HepG2 (cell line): ENCODE data around the gene ROM1. TPM values are rescaled to one million over a fixed set of nuclear protein-coding genes. Genes with fewer than 3 reads are reported as not detected.

ENCODE experiments used
- AGO2 ChIP-seq: fragments of 200-400 bp; formaldehyde crosslinking; optimal IDR thresholded peaks from 2 replicates; pipeline ENCODE3; 2017; ENCODE audit warnings: mild to moderate bottlenecking, low read depth, low read length, moderate library complexity
- ARHGAP35 ChIP-seq: sonication (generic); formaldehyde crosslinking; IDR thresholded peaks from 2 replicates; pipeline ENCODE4 v1.9.0; 2022; ENCODE audit warnings: mild to moderate bottlenecking, inconsistent platforms, moderate library complexity, missing genetic modification reagents, borderline replicate concordance
- ARNT2 ChIP-seq: sonication (generic); formaldehyde crosslinking; IDR thresholded peaks from 2 replicates; pipeline ENCODE4 v1.8.0; 2022; ENCODE audit warnings: mild to moderate bottlenecking, low read depth, missing genetic modification reagents, moderate library complexity
- ATF6 ChIP-seq: sonication (generic); formaldehyde crosslinking; conservative IDR thresholded peaks from 2 replicates; pipeline ENCODE4 v1.4.0; 2020; ENCODE audit warnings: missing genetic modification reagents
- FOXA3 ChIP-seq: IDR thresholded peaks from 2 replicates; pipeline ENCODE4 v1.6.1; 2016; ENCODE audit warnings: missing genetic modification reagents, missing compliant biosample characterization
- HNF4A ChIP-seq: sonication (generic); formaldehyde crosslinking; IDR thresholded peaks from 2 replicates; pipeline ENCODE4 v1.4.0; 2020; ENCODE audit warnings: missing genetic modification reagents
- HNF4G ChIP-seq, 2 experiments: sonication (generic) in 1 of 2; formaldehyde crosslinking in 1 of 2; IDR thresholded peaks; 2 replicates each; pipeline versions ENCODE4 v1.4.0 to v1.6.1; 2011 to 2020; ENCODE audit warnings: borderline replicate concordance in 2 of 2, low read depth in 2 of 2, mild to moderate bottlenecking in 2 of 2, low read length in 1 of 2, missing genetic modification reagents in 1 of 2, moderate library complexity in 1 of 2
- NFIB ChIP-seq: sonication (generic); formaldehyde crosslinking; IDR thresholded peaks from 2 replicates; pipeline ENCODE4 v1.9.0; 2021; ENCODE audit warnings: missing genetic modification reagents, mild to moderate bottlenecking, borderline replicate concordance
- NFYC ChIP-seq: IDR thresholded peaks from 2 replicates; pipeline ENCODE4 v1.6.1; 2016; ENCODE audit warnings: missing genetic modification reagents, missing compliant biosample characterization
- RFX1 ChIP-seq: fragments of 450-650 bp; IDR thresholded peaks from 2 replicates; pipeline ENCODE4 v1.6.1; 2017
- SMARCE1 ChIP-seq: fragments of 450-650 bp; IDR thresholded peaks from 2 replicates; pipeline ENCODE4 v1.6.1; 2017; ENCODE audit warnings: borderline replicate concordance
- SRF ChIP-seq: IDR thresholded peaks from 2 replicates; pipeline ENCODE4 v1.6.1; 2011; ENCODE audit warnings: mild to moderate bottlenecking, low read depth, low read length, moderate library complexity
- TAF1 ChIP-seq: sonication (generic); formaldehyde crosslinking; IDR thresholded peaks from 2 replicates; pipeline ENCODE4 v1.4.0; 2020; ENCODE audit warnings: missing genetic modification reagents
- ZBTB20 ChIP-seq: sonication (generic); formaldehyde crosslinking; IDR thresholded peaks from 2 replicates; pipeline ENCODE4 v1.8.1; 2023; ENCODE audit warnings: missing genetic modification reagents, low read depth, mild to moderate bottlenecking, borderline replicate concordance
- ZMYM3 ChIP-seq: sonication (generic); formaldehyde crosslinking; IDR thresholded peaks from 2 replicates; pipeline ENCODE4 v1.5.1; 2020; ENCODE audit warnings: mild to moderate bottlenecking, missing genetic modification reagents
- ZNF207 ChIP-seq: fragments of 450-650 bp; IDR thresholded peaks from 2 replicates; pipeline ENCODE4 v1.6.1; 2016; ENCODE audit warnings: antibody characterized with exemption, borderline replicate concordance
- ZNF282 ChIP-seq: fragments of 450-650 bp; IDR thresholded peaks from 2 replicates; pipeline ENCODE4 v1.6.1; 2018; ENCODE audit not compliant: partially characterized antibody
- ZNF34 ChIP-seq: sonication (generic); formaldehyde crosslinking; IDR thresholded peaks from 2 replicates; pipeline ENCODE4 v1.4.0; 2020; ENCODE audit warnings: mild to moderate bottlenecking, missing genetic modification reagents, borderline replicate concordance
- ZNF441 ChIP-seq: sonication (generic); formaldehyde crosslinking; IDR thresholded peaks from 2 replicates; pipeline ENCODE4 v1.7.0; 2021; ENCODE audit warnings: missing genetic modification reagents, borderline replicate concordance
- ZNF496 ChIP-seq: sonication (generic); formaldehyde crosslinking; IDR thresholded peaks from 2 replicates; pipeline ENCODE4 v1.8.1; 2023; ENCODE audit warnings: mild to moderate bottlenecking, moderate library complexity, missing genetic modification reagents; ENCODE audit not compliant: insufficient replicate concordance
- ZNF570 ChIP-seq: sonication (generic); formaldehyde crosslinking; IDR thresholded peaks from 2 replicates; pipeline ENCODE4 v1.4.0; 2020; ENCODE audit warnings: mild to moderate bottlenecking, missing genetic modification reagents, borderline replicate concordance
- ZNF775 ChIP-seq: sonication (generic); formaldehyde crosslinking; IDR thresholded peaks from 2 replicates; pipeline ENCODE4 v1.4.0; 2020; ENCODE audit warnings: missing genetic modification reagents, mild to moderate bottlenecking, moderate library complexity, borderline replicate concordance
- ZSCAN22 ChIP-seq: sonication (generic); formaldehyde crosslinking; IDR thresholded peaks from 2 replicates; pipeline ENCODE4 v1.4.0; 2020; ENCODE audit warnings: mild to moderate bottlenecking, missing genetic modification reagents
- polyA plus RNA-seq, 8 experiments: library from polyadenylated mRNA; depleted of rRNA in 3 of 8; stranded (reverse) in 7 of 8; unstranded in 1 of 8; fragments of >200 nt; fragmentation: Illumina TruSeq in 4 of 8; extraction: Trizol in 4 of 8; gene quantifications; 2 replicates each; pipeline versions ENCODE4 v1.2.1 to v1.2.3, GENCODE V29; 2011 to 2016; ENCODE audit warnings: low read depth in 4 of 8, missing spikeins in 1 of 8, mixed read lengths in 1 of 8; ENCODE audit not compliant: insufficient read depth in 1 of 8
- total RNA-seq, 5 experiments: library from RNA; depleted of rRNA; stranded (reverse); fragments of >200 nt; fragmentation: Illumina TruSeq; extraction: Trizol; gene quantifications; 2 replicates each; pipeline ENCODE4 v1.2.3, GENCODE V29; 2016; ENCODE audit warnings: low read depth in 1 of 5
- TF ChIP-seq, protein P1 (sequence below): sonication (generic); formaldehyde crosslinking; IDR thresholded peaks from 2 replicates; pipeline ENCODE4 v1.5.0; 2020; ENCODE audit warnings: mild to moderate bottlenecking, missing genetic modification reagents

ROM1 gene
- total and polyA plus RNA-seq, 2 of the 13 experiments (the other 11 are each of a cell fraction or from before 2014, with no cell fraction given) = 1.2 to 2.4 TPM

GRCh38 chr11:62573592-62574362 is 39.3 kb upstream of the ROM1 start, which contains the start of gene EEF1G (continued):
- TF ChIP-seq HNF4A (CRISPR knock-in tag) (no peak), ZBTB20 (CRISPR knock-in tag) (no peak), ZNF207 (no peak), ZSCAN22 (CRISPR knock-in tag) (no peak), ZNF496 (CRISPR knock-in tag) (no peak), AGO2 (no peak), ARNT2 (CRISPR knock-in tag) (peak; percentile 55; the same call in 1 of the 2 replicates), ATF6 (CRISPR knock-in tag) (0 out of 2 replicates have a peak, but pooled peaks have one; percentile 49), NFIB (CRISPR knock-in tag) (no peak), NFYC (CRISPR knock-in tag) (peak; percentile 78), FOXA3 (CRISPR knock-in tag) (no peak; the same call in 1 of the 2 replicates), ZNF570 (no peak), ARHGAP35 (CRISPR knock-in tag) (no peak), ZMYM3 (CRISPR knock-in tag) (no peak), SMARCE1 (no peak), ZNF441 (CRISPR knock-in tag) (no peak), ZNF775 (CRISPR knock-in tag) (no peak), TAF1 (CRISPR knock-in tag) (peak; percentile 98), ZNF34 (CRISPR knock-in tag) (no peak; the same call in 1 of the 2 replicates), SRF (no peak), ZNF282 (no peak), RFX1 (peak; percentile 26; the same call in 1 of the 2 replicates), HNF4G (IDR thresholded peaks at IDR 0.05; ENCODE audit: borderline replicate concordance, low read depth, low read length) (peak; percentile 4; the same call in 1 of the 2 replicates), HNF4G (CRISPR knock-in tag; IDR thresholded peaks at IDR 0.05; ENCODE audit: borderline replicate concordance, low read depth) (no peak)
- TF ChIP-seq, protein P1, sequence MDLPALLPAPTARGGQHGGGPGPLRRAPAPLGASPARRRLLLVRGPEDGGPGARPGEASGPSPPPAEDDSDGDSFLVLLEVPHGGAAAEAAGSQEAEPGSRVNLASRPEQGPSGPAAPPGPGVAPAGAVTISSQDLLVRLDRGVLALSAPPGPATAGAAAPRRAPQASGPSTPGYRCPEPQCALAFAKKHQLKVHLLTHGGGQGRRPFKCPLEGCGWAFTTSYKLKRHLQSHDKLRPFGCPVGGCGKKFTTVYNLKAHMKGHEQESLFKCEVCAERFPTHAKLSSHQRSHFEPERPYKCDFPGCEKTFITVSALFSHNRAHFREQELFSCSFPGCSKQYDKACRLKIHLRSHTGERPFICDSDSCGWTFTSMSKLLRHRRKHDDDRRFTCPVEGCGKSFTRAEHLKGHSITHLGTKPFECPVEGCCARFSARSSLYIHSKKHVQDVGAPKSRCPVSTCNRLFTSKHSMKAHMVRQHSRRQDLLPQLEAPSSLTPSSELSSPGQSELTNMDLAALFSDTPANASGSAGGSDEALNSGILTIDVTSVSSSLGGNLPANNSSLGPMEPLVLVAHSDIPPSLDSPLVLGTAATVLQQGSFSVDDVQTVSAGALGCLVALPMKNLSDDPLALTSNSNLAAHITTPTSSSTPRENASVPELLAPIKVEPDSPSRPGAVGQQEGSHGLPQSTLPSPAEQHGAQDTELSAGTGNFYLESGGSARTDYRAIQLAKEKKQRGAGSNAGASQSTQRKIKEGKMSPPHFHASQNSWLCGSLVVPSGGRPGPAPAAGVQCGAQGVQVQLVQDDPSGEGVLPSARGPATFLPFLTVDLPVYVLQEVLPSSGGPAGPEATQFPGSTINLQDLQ (CRISPR knock-in tag) = no peak; the same call in 1 of the 2 replicates
